ENCODE measurements around the gene PPP1R14D. TPM values are rescaled to one million over a fixed set of nuclear protein-coding genes. Genes with fewer than 3 reads are reported as not detected.

PPP1R14D gene
- total RNA-seq, 2 donors from 2014 or later: not detected

GRCh38 chr15:40768521-40769273, 59.8 kb downstream of the PPP1R14D start:
- no peak for ATAC-seq
- Histone ChIP-seq H3K27ac (peak overlapping the region; percentile 2 to 46 (median 32)), H3K36me3 (replicated peaks in 1 of 2; ENCODE audit: insufficient read depth in 1 of 2, low read depth in 2 of 2) (peaks cover 0 to 7% of the 10 kb centered on the region in 2 donors), H3K4me1 (peaks cover 22% of the 10 kb centered on the region), H3K4me3 (no peak overlapping the region), H3K9me3 (no peaks in the 10 kb centered on the region), H3K27me3 (no peaks in the 10 kb centered on the region)
- intact Hi-C loops (cut with DNase I): no loop called here
- TF ChIP-seq POLR2A (IDR thresholded peaks at IDR 0.05): no peak
- TF ChIP-seq, protein P1, sequence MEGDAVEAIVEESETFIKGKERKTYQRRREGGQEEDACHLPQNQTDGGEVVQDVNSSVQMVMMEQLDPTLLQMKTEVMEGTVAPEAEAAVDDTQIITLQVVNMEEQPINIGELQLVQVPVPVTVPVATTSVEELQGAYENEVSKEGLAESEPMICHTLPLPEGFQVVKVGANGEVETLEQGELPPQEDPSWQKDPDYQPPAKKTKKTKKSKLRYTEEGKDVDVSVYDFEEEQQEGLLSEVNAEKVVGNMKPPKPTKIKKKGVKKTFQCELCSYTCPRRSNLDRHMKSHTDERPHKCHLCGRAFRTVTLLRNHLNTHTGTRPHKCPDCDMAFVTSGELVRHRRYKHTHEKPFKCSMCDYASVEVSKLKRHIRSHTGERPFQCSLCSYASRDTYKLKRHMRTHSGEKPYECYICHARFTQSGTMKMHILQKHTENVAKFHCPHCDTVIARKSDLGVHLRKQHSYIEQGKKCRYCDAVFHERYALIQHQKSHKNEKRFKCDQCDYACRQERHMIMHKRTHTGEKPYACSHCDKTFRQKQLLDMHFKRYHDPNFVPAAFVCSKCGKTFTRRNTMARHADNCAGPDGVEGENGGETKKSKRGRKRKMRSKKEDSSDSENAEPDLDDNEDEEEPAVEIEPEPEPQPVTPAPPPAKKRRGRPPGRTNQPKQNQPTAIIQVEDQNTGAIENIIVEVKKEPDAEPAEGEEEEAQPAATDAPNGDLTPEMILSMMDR (IDR thresholded peaks at IDR 0.05): no peak
- WGBS, 2 donors: 73 to 85% methylated on average over 17 to 21 of the region's 21 CpGs
- DNase-seq: no peak

GRCh38 chr15:40767838-40768500, 60.5 kb downstream of the PPP1R14D start:
- Histone ChIP-seq H3K36me3 (replicated peaks in 1 of 2; ENCODE audit: insufficient read depth in 1 of 2, low read depth in 2 of 2) (peaks cover 0 to 2% of the 10 kb centered on the region in 2 donors), H3K4me3 (no peak overlapping the region), H3K4me1 (peaks cover 30% of the 10 kb centered on the region), H3K27me3 (no peaks in the 10 kb centered on the region), H3K27ac (peak overlapping the region in 1 of 4 donors; percentile 34), H3K9me3 (no peaks in the 10 kb centered on the region)
- intact Hi-C loops (cut with DNase I): no loop called here
- ATAC-seq: no peak
- 93 to 94% methylated on average over 28 of the region's 29 CpGs for WGBS, 2 donors
- no peak for TF ChIP-seq POLR2A (IDR thresholded peaks at IDR 0.05)
- TF ChIP-seq, protein P1 (IDR thresholded peaks at IDR 0.05): no peak
- DNase-seq: no peak

- no peak for TF ChIP-seq POLR2A (IDR thresholded peaks at IDR 0.05)
- H3K4me3 ChIP-seq: no peak overlapping the region
- intact Hi-C loops (cut with DNase I): no loop called here
- no peak for DNase-seq
- H3K27ac ChIP-seq: no peak overlapping the region
- H3K36me3 ChIP-seq (replicated peaks in 1 of 2; ENCODE audit: insufficient read depth in 1 of 2, low read depth in 2 of 2): no peaks in the 10 kb centered on the region
- H3K9me3 ChIP-seq: no peaks in the 10 kb centered on the region
- H3K4me1 ChIP-seq: peaks cover 36% of the 10 kb centered on the region
- ATAC-seq: no peak
- no peaks in the 10 kb centered on the region for H3K27me3 ChIP-seq
- 91 to 92% methylated on average over 17 to 24 of the region's 32 CpGs for WGBS, 2 donors
Measured at GRCh38 chr15:40766906-40767837, 61.3 kb downstream of the PPP1R14D start.

- ATAC-seq (no peak), DNase-seq (no peak)
- Histone ChIP-seq H3K4me3 (no peak overlapping the region), H3K4me1 (peaks cover 36% of the 10 kb centered on the region), H3K9me3 (no peaks in the 10 kb centered on the region), H3K27ac (peak overlapping the region in 1 of 4 donors; percentile 91), H3K36me3 (replicated peaks in 1 of 2; ENCODE audit: insufficient read depth in 1 of 2, low read depth in 2 of 2) (no peaks in the 10 kb centered on the region), H3K27me3 (no peaks in the 10 kb centered on the region)
- intact Hi-C loops (cut with DNase I): no loop called here
- no peak for TF ChIP-seq POLR2A (IDR thresholded peaks at IDR 0.05)
- TF ChIP-seq, protein P1 (IDR thresholded peaks at IDR 0.05): no peak
- WGBS, 2 donors: 72 to 73% methylated on average over 6 to 7 of the region's 7 CpGs
Measured at GRCh38 chr15:40766194-40766815, 62.2 kb downstream of the PPP1R14D start.

Small RNA genes lying within 50 kb of the gene (small RNA-seq; reads per million reads assigned to genes)
- gene AC025166.1: not detected

Other genes with a start within 250 kb of the PPP1R14D start
- not detected for gene KNL1, start 234.5 kb downstream of the PPP1R14D start, total RNA-seq
- gene RAD51, start 133.5 kb downstream of the PPP1R14D start, total RNA-seq: 1 to 10 TPM in 1 of 2 donors, not detected in 1; 2.3 TPM
- 10 to 100 TPM; 17.6 to 23.7 TPM for gene RMDN3, start 73.5 kb downstream of the PPP1R14D start, total RNA-seq
- gene GCHFR, start 64.6 kb downstream of the PPP1R14D start, total RNA-seq: 10 to 100 TPM; 26.4 to 43.6 TPM
- gene C15orf62, start 58.7 kb downstream of the PPP1R14D start, total RNA-seq: under 1 TPM in 1 of 2 donors, not detected in 1; 0.26 TPM
- 10 to 100 TPM; 27.0 to 29.3 TPM for gene ZFYVE19, start 21.6 kb downstream of the PPP1R14D start, total RNA-seq
- gene DNAJC17, start 21.2 kb downstream of the PPP1R14D start, total RNA-seq: 10 to 100 TPM; 18.7 to 36.6 TPM
- gene SPINT1, start 15.3 kb upstream of the PPP1R14D start, total RNA-seq: 100 to 1,000 TPM; 110 to 134 TPM
- gene RHOV, start 45.5 kb upstream of the PPP1R14D start, total RNA-seq: 1 to 10 TPM; 6.2 to 6.3 TPM
- gene VPS18, start 65.7 kb upstream of the PPP1R14D start, total RNA-seq: 10 to 100 TPM; 10.9 to 14.8 TPM
- gene DLL4, start 100.6 kb upstream of the PPP1R14D start, total RNA-seq: 1 to 10 TPM in 1 of 2 donors, under 1 TPM in 1; 0.33 to 3.6 TPM
- 1 to 10 TPM; 4.0 to 4.7 TPM for gene CHAC1, start 124.8 kb upstream of the PPP1R14D start, total RNA-seq